Panc1 (cell line): ENCODE results near the gene ANKRD13A. TPM values are rescaled to one million over a fixed set of nuclear protein-coding genes. Genes with fewer than 3 reads are reported as not detected.

ENCODE experiments used
- ATAC-seq: fragments of 200-7000 bp; cut with Tn5 transposase; 2 replicates; pipeline ENCODE4 v1.9.1; 2020; ENCODE audit warnings: mild to moderate bottlenecking, moderate library complexity
- BruUV-seq: library from RNA; stranded (reverse); fragments of 400-500 nt; replicated peaks from 2 replicates; lab custom pipeline; 2021; lab: Mats Ljungman, UMichigan
- CTCF ChIA-PET: fragments of 300-600 bp; sonication (Branson Sonifier 250); formaldehyde crosslinking; loops from one replicate; lab custom pipeline; 2022; ENCODE audit warnings: antibody characterized with exemption; lab: Charles Lee
- POLR2A ChIA-PET: fragments of 300-600 bp; sonication (Branson Sonifier 250); formaldehyde crosslinking; loops from one replicate; lab custom pipeline; 2022; ENCODE audit warnings: antibody characterized with exemption; lab: Charles Lee
- DNase-seq: peaks from one replicate; pipeline ENCODE4 v3.0.0-alpha.2; 2010; ENCODE audit warnings: low read depth, low spot score
- H3K27ac ChIP-seq: 2 replicates; pipeline ENCODE4 v1.5.1; 2011; ENCODE audit warnings: mild to moderate bottlenecking, low read length, inconsistent platforms
- H3K27me3 ChIP-seq: fragments of 200-500 bp; sonication (Bioruptor generic); 2 replicates; pipeline ENCODE4 v1.6.0; 2014; ENCODE audit warnings: low read length, inconsistent platforms; ENCODE audit not compliant: control insufficient read depth, insufficient read depth
- H3K36me3 ChIP-seq: fragments of 200-500 bp; sonication (Bioruptor generic); 2 replicates; pipeline ENCODE4 v1.5.1; 2014; ENCODE audit warnings: inconsistent platforms, mild to moderate bottlenecking, low read length, moderate library complexity; ENCODE audit not compliant: control insufficient read depth, insufficient read depth
- H3K4me1 ChIP-seq: 2 replicates; pipeline ENCODE4 v1.5.1; 2011; ENCODE audit warnings: inconsistent platforms, mild to moderate bottlenecking, low read length, moderate library complexity; ENCODE audit not compliant: control insufficient read depth, insufficient read depth
- H3K4me3 ChIP-seq, 2 experiments: 2 replicates each; pipeline ENCODE4 v1.5.1; 2011 to 2012; ENCODE audit warnings: low read depth in 2 of 2, low read length in 2 of 2, mild to moderate bottlenecking in 2 of 2, inconsistent platforms in 1 of 2, moderate library complexity in 1 of 2
- H3K9me3 ChIP-seq: fragments of 200-500 bp; sonication (Bioruptor generic); 2 replicates; pipeline ENCODE4 v1.5.1; 2014; ENCODE audit warnings: low read depth, mild to moderate bottlenecking, inconsistent platforms, low read length, moderate library complexity; ENCODE audit not compliant: control insufficient read depth, insufficient read depth
- CTCF ChIP-seq: fragments of 450-650 bp; IDR thresholded peaks from 2 replicates; pipeline ENCODE4 v1.5.1; 2017; ENCODE audit warnings: mild to moderate bottlenecking
- POLR2AphosphoS5 ChIP-seq: IDR thresholded peaks from 2 replicates; pipeline ENCODE4 v1.6.1; 2012; ENCODE audit warnings: mild to moderate bottlenecking, low read depth, low read length, moderate library complexity
- SIN3A ChIP-seq: IDR thresholded peaks from 2 replicates; pipeline ENCODE4 v1.6.1; 2012; ENCODE audit warnings: low read depth, mild to moderate bottlenecking, low read length, moderate library complexity, borderline replicate concordance; ENCODE audit not compliant: insufficient read depth
- TCF7L2 ChIP-seq: IDR thresholded peaks from 2 replicates; pipeline ENCODE4 v1.6.1; 2011; ENCODE audit warnings: mild to moderate bottlenecking, low read depth, low read length, inconsistent platforms
- in situ Hi-C: cut with HindIII; loops from 2 replicates; pipeline ENCODE4 v1.10.0; 2016; ENCODE audit warnings: low sequenced_read_pairs, low pct_unique_long_range_greater_than_20kb
- intact Hi-C: fragments of 100-400 bp; cut with micrococcal nuclease; formaldehyde crosslinking; loops from one replicate; pipeline ENCODE4 v1.10.0; 2022; ENCODE audit not compliant: unreplicated experiment
- total RNA-seq: library from RNA; stranded (reverse); gene quantifications from one replicate; pipeline ENCODE4 v1.2.1, GENCODE V29; 2021; ENCODE audit not compliant: unreplicated experiment
- TF ChIP-seq, protein P1 (sequence below), 2 experiments: IDR thresholded peaks; 2 replicates each; pipeline ENCODE4 v1.6.1; 2011 to 2012; ENCODE audit warnings: low read depth in 2 of 2, control low read depth in 1 of 2, low read length in 1 of 2, mild to moderate bottlenecking in 1 of 2, moderate library complexity in 1 of 2; ENCODE audit not compliant: insufficient read depth in 1 of 2

ANKRD13A gene
- total RNA-seq, 1 experiment from 2014 or later, result 34.4 TPM

DNA sequence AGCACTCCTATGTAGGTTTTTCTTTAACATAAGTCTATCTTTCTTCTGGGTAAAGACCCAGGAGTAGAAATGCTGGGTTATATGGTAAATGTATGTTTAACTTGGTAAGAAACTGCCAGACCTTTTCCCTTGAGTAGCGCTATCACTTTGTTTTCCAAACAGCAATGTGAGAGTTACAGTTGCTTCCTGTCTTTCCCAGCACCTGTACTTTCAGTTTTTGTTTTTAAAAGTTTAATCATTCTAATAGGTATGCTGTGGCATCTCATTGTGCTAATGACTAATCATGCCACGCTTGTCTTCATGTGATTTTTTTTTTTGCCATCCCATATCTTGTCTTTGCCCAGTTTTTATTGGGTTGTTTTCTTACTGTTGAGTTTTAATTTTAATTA is 31.2 kb upstream of the ANKRD13A start:
- in situ Hi-C loops, result no loop called here
- TF ChIP-seq, protein P1, sequence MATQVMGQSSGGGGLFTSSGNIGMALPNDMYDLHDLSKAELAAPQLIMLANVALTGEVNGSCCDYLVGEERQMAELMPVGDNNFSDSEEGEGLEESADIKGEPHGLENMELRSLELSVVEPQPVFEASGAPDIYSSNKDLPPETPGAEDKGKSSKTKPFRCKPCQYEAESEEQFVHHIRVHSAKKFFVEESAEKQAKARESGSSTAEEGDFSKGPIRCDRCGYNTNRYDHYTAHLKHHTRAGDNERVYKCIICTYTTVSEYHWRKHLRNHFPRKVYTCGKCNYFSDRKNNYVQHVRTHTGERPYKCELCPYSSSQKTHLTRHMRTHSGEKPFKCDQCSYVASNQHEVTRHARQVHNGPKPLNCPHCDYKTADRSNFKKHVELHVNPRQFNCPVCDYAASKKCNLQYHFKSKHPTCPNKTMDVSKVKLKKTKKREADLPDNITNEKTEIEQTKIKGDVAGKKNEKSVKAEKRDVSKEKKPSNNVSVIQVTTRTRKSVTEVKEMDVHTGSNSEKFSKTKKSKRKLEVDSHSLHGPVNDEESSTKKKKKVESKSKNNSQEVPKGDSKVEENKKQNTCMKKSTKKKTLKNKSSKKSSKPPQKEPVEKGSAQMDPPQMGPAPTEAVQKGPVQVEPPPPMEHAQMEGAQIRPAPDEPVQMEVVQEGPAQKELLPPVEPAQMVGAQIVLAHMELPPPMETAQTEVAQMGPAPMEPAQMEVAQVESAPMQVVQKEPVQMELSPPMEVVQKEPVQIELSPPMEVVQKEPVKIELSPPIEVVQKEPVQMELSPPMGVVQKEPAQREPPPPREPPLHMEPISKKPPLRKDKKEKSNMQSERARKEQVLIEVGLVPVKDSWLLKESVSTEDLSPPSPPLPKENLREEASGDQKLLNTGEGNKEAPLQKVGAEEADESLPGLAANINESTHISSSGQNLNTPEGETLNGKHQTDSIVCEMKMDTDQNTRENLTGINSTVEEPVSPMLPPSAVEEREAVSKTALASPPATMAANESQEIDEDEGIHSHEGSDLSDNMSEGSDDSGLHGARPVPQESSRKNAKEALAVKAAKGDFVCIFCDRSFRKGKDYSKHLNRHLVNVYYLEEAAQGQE (IDR thresholded peaks at IDR 0.05; ENCODE audit: insufficient read depth in 1 of 2, low read depth in 2 of 2, low read length in 1 of 2), result no peak
- TF ChIP-seq SIN3A (no peak), POLR2AphosphoS5 (no peak), CTCF (no peak), TCF7L2 (no peak)
- no peak overlapping the region for H3K4me3 ChIP-seq
- ChIA-PET POLR2A (no interaction called here), CTCF (no interaction called here)
- peaks cover 3% of the 10 kb centered on the region; the same call in 1 of the 2 replicates for H3K36me3 ChIP-seq
- H3K4me1 ChIP-seq, result no peaks in the 10 kb centered on the region
- intact Hi-C loops, result no loop called here
- DNase-seq, result no peak
- ATAC-seq, result no peak
- no peaks in the 10 kb centered on the region for H3K27me3 ChIP-seq
- H3K27ac ChIP-seq, result no peak overlapping the region
- BruUV-seq, result no TSS peak
- H3K9me3 ChIP-seq, result no peaks in the 10 kb centered on the region

GRCh38 chr12:109968801-109969200 is 30.4 kb upstream of the ANKRD13A start:
- ChIA-PET POLR2A (no interaction called here), CTCF (no interaction called here)
- in situ Hi-C loops (no loop called here), intact Hi-C loops (no loop called here)
- H3K36me3 ChIP-seq, result peaks cover 3% of the 10 kb centered on the region; the same call in 1 of the 2 replicates
- no peak overlapping the region for H3K27ac ChIP-seq
- TF ChIP-seq, protein P1 (IDR thresholded peaks at IDR 0.05; ENCODE audit: insufficient read depth in 1 of 2, low read depth in 2 of 2, low read length in 1 of 2), result no peak
- TF ChIP-seq SIN3A, result no peak
- TF ChIP-seq TCF7L2, result no peak
- no peak for TF ChIP-seq POLR2AphosphoS5
- no peak for TF ChIP-seq CTCF
- H3K27me3 ChIP-seq, result no peaks in the 10 kb centered on the region
- no peaks in the 10 kb centered on the region for H3K4me1 ChIP-seq
- ATAC-seq (no peak), DNase-seq (no peak)
- no TSS peak for BruUV-seq
- H3K4me3 ChIP-seq, result no peak overlapping the region
- no peaks in the 10 kb centered on the region for H3K9me3 ChIP-seq
